ENCODE data around the gene NEDD9.
A peak's percentile ranks its signal among the peaks of the same experiment; 100 is the strongest.

NEDD9 gene

DNA sequence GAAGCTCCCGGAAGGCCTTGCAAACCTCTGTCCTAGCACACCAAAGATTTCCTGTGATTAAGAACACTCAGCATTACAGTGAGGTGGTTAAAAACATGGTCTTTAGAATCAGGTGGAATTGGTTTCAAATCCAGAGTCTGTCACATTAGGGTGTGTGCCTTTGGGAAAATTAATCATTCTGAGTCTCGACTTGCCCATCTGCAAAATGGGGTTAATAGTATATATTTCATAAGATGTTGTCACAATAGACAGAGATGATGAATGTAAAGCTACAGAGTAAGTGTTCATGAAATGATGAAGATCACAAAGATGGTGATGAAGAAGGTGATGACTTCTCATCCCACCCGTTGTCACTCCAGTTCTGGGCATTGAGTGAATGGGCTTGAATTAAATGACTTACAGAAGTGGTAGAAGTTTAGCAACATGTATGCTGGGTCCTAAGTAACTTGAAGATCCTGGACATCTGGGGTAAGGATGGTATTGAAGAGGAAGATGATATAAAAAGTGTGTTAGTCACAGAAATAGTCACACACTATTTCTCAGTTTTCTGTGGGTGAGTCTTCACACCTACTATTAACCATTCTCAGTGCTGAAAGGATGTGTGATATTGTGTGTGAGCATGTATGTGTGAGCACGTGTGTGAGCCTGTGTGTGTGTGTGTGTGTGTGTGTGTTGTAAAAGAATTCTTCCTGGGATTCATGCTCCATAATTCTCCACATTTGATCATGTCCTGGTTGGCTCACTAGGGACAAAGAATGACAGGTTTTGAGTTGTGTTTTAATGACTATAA lies 28.0 kb upstream of the NEDD9 start:
- no peak for DNase-seq

DNA sequence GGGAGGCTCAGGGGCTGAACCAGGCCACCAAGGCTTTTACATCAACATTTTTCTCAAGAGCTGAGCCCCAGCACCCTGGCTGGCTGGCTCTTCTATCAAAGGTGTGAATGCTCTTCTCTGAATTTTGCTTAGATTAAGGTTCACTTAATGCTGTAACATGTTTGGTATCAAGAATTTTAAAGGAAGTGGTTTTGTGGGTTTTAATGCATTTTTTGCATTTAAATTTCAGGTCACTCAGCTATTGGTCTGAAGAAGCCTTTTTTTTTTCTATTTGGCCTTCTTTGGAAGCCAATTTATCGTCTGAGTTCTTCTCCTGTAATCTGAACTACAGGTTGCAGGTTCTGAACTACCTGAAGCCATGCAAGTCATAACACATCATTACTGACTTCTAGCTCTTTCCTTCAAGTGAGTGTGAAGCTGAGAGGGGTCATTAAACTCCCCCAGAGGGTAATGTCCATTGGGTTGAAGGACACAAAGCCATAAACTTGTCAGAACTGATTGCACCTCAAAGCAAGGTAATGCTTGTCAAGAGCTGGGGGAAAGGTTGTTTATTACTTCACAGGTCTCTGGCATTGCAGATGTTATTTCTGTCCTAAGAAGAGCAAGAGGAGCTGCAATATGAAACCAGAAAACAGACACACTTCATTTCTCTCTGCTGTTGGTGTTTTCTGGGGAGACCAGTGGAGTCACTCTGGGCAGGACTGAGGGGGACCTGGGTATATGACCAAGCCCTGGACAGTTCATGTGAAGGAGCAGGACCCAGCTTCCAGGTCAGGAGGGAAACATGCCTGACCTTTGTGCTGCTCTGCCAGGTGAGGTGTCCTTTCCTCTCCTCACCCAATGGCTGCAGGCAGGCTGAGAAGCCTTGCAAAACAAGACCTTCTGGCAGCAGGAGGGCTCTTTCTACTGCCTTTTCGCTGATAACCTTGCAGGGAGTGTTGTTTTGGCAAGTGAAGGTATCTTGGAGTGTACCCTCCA lies 26.1 kb upstream of the NEDD9 start:
- DNase-seq, result no peak

DNA sequence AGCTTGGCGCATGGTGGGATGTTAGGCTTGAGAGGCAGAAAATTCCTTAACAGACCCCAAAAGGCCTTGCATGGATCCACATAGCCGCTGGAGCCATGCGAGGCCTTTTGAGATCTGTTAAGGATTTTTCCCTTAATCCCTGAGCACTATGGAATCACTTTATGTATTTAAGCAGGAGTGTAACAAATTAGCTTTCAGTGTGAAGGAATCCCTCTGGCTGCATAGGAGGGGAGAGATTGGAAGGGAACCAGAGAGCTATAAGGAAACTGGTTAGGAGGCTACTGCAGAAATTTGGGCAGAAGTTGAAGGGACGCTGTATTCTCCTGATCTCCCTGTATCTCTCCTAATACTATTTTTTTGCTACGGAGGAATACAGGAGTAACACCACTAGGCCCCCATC lies 23.1 kb upstream of the NEDD9 start:
- DNase-seq, result no peak

DNA sequence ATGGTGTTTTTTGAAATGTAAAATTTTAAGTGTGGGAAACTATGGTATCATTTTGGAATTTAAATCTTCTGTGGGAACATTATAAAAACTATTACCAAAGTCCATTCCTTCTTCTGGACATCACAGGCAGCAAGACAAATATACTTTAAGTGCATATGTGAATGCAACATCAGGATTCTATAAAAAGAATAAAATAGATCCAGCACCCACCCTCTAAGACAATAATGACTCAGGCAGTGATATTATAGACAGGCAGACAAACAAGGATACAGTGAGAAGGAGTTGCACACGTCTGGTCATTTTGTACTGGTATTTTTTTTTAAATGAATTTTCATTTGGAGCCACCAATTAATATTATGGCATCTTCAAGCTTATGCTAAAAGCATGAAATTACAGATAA lies 21.1 kb upstream of the NEDD9 start:
- peak; percentile 29 for DNase-seq

DNA sequence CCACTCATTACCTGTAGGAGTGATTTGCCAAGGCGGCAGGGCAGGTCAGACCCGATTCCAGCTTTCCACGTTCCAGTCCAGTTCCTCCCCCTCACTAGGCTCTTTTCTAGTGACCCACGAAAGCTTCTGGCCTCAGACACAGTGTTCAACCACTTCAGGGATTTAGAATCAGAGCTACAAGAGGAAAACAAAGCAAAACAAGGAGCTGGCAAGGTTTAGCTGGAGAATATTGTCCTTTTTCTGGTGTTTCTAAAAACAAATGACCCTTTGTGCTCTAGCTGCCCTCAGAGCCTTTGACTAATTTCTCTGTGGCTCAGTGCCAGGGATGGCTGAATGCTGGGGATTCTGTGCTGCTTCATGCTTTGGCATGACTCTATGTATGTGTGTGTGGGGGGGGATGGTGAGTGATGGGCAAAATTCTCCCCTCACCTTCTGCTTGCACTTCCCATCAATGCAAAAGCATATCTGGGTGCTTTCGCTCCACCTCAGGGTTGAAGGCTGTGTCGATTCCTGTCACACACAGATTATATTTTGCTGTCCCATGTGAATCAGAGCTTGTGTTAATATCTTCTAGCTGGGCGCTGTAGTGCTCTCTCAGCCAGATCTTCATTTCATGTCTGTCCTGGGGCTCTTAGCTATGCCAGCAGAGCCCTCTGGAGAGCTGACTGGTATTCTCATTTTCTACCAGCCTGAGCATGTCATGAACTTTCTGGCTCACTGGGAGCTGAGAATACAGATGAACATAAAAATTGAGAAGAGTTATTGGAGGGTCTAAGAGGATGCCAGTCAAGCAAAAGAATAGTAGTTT lies 19.3 kb upstream of the NEDD9 start:
- no peak for DNase-seq

DNA sequence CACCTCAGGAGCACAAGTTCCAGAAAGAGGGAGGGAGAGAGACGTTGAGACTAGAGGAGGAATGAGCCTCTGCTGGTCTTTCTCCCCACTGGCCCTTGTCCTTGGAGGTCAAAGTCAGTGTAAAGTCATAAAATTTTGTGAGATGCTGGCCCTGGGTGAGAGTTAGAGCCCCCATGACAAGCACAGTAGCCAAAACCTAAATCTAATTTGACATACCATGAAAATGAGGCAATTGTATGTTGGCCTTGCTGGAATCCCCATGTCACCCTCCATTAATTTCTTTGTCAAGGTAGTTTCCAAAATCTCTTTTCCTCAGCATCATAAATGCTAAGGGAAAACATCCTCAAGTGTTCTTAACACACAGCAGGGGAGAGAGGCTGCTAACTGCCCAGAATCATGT lies 17.6 kb upstream of the NEDD9 start:
- DNase-seq, result no peak

DNA sequence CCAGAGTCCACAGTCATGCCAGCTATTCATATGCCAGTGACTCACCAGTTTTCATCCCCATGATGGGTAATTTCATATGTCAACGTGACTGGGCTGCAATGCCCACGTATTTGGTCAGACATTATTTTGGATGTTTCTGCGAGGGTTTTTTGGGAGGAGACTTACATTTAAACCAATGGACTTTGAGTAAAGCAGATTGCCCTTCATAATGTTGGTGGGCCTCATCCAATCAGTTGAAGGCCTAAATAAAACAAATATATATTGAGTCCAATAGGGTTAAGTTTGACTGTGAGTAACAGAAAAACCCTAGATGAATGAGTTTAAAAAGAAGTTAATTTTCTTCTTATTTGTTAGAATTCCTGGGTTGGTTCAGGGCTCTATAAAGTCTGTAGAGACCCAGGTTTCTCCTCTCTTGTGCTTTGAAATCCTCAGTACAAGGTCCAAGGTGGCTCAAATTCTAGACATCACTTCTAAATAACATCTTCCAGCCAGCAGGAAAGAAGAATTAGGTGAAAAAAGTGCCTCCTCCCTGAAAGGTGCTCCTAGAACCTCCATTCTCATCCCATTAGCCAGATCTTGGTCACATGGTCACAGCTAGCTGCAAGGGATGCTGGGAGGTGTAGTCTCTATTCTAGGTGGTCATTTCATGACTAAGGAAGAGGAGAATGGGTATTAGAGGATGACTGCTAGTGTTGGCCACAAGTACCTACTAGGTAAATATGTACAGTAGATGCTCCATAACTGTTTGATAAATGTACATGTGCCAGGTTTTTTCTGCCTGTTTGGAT lies 16.7 kb upstream of the NEDD9 start:
- DNase-seq, result peak; percentile 76

DNA sequence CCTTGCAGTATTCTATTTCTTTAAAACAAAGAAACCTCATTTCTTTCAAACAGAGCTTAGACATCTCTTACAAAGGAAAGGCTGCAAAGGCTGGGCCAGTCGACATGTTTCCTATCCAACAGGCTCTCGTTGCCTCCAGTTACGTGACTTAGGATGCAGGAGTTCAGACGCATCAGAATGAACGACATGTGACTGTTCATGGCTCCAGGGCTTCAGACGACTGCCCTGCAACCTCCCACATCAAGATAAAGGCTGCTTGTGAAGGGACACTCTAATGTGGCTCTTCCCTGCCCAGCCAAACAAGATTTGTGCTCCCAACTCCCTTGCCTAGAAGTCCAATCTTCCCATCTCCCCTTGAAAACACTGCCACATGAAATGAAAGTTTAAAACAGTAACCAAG lies 14.3 kb upstream of the NEDD9 start:
- DNase-seq, result no peak

DNA sequence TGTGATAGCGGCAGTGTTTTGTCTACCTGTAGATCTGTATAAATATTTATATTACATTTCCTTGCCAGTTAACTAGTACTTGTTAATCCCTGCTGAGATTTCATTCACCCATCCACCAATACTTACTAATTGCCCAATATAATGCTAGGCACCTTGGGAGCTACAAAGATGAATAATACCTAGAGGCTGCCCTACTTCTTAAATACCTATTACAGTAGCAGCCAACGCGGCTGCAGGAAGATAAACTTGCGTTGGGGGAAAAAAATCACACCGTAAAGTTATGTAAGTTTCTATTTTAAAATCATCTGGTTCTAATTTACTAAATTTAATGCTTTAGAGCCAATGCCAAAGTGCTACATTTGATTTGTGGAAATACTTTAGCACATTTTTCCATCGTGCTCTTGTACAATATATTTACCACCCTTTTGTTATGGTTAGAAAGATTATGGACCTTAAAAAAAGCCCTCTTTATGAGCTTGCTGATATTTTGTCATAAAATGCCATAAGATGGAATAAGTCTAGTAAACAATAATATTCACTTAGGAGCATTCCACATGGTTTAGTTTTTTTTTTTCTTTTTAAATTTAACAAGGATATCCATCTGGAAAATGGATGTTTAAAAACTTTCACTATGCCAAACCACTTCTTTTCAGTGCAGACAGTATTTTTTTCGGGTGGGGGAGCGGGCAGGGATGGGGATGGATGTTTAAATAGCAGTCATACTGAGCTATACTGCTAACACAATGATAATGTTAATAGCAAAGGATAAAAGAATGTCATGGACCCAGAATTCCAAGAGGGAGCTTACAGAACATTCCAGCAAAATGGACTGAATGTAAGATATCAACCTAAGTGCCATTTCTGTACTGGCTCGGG lies 13.2 kb upstream of the NEDD9 start:
- no peak for DNase-seq

DNA sequence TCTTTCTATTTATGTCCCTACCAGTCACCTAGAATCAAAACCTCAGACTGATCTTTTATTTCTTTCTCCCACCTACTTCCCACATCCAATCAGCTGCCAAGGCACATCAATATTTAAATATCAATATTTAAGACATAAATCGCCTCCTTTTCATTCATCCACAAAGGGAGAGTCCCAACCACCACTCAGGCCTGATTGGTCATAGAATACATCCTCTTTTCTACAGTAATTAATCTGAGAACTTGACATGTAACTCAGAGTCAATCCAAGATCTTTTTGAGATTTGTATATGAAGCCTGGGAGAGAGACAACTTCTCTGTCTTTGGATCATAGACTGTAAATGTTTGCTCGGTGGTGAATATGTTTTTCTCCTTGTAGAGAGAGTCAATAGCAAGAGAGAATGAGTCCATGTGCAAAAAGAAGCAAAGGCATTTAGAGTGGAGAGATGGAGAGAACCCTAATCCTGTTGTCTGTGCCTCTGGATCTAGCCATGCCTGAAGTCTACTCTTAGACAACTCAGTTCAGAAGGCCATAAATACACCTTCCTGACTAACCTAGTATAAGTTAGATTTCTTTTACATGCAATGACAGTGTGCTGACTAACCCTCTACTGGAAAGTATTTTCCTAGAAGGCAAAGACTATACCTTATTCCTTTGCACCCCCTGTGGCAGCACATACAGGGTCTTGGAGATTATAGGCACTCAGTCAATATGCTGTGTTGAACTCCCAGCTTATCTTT lies 12.1 kb upstream of the NEDD9 start:
- no peak for DNase-seq

DNA sequence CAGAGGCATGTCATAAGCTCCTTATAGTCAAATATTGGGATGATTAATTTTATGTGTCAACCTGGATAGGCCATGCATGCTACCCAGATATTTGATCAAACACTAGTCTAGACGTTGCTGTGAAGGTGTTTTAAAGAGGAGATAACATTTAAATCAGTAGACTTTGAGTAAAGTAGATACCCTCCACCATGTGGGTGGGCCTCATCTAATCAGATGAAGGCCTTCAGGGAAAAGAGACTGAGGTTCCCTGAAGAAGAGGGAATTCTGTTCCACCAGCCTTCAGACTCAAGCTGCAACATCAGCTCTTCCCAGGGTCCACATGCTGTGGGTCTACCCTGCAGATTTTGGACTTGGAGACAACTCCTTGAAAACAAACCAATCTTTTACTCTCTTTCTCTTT lies 11.4 kb upstream of the NEDD9 start:
- DNase-seq, result no peak

DNA sequence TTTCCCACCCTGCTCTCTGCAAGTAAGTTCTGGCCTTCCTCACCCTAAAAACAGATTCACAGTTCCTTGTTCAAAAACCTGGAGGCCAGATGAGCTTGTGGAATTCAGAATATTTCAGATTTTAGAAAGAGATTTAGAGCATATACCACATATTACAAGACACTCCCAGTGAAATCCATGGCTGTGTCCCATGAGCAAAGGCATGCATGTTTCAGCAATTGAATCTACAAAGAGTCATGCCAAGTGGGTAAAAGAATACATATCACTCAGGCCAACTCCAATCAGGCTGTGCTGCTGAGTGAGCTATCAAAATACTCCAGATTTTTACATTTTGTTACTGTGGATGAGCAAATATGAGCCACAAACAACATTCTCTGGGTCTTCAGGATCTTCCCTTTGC lies 10.2 kb upstream of the NEDD9 start:
- no peak for DNase-seq

DNA sequence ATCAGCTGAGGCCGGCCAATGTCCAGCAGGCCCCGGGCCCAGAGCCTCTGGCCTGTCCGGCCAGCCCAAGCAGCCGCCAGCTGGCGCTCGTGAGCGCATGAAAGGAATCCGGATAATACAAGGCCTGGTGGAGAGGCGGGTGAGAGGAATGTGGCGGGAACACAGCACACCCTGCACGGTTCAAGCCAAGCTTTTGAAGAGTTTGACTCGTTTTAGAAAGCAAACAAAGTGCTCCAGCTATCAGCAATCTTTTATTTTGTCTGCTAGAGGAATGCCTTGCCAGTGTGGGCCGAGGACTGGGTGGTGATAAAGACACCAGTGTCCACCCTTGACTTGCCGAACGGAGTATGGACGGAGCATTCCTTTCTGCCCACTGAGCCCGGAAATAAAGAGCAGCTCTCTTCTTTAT lies 9.3 kb upstream of the NEDD9 start:
- DNase-seq, result peak; percentile 42

DNA sequence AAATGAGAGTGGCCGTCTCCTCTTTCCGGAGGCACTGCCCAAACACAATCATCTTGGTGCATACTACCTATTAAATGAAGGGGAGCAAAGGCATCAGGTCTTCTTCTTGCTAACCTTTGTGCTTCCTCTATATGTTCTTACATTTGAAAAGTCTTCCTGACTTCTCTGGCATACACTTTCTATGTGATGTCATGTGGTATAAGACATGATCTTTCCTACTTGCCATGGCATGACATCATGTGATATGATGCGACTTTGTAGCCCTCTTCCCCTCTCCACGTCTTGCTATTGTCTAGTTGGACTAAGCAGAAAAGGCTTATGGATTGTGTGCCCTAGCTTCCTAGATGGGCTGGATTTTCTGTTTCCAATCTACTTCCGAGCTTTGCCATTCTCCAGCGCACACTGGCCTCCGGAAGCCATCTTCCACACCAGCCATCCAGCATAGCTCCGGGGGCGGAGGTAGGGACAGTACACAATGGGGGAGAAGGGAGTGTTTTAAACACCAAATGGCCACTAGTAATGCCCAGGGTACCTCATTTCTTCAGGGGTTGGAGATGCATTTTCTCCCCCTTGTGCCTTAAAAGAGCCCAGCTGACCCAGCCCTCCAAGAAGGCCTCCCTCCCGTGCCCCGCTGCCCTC lies 8.8 kb upstream of the NEDD9 start:
- no peak for DNase-seq

DNA sequence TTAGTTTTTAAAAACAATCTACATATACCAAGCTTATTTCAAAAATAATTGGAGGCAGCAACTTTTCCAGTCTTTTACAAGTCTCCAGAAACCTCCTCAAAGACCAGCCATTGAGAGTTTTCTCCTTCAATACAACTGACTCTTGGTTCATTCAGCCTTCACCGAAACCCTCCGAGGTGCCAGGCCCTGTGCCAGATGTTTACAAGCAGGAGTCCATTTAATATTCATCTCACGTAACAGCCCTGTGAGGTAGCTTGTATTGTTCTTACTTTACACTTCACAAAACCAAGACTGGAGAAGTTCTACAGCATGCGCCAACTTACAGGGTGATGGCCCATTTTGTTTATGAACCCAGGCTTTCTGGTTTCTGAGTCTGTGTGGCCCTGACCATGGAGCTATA lies 5.5 kb upstream of the NEDD9 start:
- DNase-seq, result no peak

DNA sequence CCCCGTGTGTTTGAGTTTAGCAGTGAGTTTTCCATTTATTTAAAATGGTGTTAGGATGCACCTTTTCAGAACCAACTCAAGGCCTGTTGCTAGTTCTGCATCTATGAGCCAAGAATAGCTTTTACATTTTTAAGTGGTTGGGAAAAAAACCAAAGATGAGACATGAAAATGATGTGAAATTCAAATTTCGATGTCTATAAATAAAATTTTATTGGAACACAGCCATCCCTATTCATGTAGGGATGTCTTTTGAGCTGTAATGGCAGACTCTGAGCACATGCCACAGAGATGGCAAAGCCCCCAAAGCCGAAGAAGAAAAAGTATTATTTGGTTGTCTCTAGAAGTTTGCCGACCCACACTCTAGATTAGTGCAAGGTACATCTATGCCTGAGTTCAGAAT lies 5.0 kb upstream of the NEDD9 start:
- DNase-seq, result no peak

DNA sequence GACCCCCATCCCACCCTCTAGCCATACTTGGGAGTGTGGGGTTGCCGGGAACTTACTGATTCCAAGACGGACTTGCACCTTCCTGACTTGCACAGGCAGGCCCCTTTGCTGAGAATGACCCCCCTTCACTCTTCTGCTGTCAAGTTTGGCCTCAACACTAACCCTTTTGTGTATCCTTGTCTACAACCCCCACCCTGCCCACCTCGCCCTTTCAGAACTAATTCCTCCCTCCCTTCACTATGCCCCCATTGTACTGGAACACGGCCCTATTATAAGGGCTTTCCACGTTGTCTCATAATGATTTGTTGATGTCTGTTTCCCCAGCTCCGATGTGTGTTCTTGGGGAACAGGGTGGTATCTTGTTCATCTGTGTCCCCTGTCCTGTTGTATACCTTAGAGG lies 4.4 kb upstream of the NEDD9 start:
- DNase-seq, result no peak

DNA sequence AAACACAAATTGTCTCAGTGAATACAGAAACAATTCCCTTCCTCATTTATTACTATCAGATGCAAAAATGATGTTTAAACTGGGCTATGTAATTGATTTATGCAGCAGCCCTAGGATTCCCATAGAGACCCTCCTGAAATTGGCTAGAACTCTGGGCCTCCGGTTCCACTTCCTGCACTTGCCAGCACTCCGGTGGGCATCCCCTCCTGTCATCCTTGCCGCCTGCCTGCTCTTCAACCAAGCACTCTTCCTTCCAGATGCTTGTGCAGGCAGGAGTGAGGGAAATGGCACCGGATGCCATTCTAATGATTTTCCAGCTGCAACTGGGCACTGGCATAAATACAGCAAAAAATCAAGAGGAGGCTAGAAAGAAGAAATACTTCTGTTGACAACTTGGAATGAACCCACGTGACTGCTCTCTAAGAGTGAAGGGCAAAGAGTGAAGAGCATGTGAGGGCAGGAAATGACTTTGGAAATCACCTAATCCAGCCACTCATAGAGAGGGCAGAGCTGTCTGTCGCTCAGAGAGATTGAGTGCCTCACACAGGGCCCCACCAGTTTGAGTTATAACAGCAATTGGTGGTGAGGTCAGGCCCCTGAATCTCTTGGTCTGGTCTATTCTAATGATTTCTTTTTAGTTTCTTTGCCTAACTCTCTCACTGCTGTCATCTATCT lies 3.7 kb upstream of the NEDD9 start:
- peak; percentile 67 for DNase-seq

DNA sequence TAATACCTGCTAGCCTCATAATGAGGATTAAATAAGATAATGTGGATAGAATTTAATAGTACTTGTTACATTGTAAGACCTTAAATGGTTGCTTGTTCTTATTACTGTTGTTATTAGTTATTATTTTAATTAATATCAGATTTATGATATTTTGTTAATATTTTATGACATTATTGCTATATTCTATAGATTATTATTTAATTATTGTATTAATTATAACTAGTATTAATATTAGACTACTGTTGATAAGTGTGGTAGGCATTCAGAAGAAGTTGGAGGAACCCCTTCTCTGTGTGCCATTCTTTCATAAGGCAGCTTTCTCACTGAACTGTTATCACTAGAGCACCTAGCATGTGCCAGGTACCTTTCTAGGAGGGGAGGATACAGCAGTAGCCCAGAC lies 2.6 kb upstream of the NEDD9 start:
- DNase-seq, result no peak

All from DMS53 (cell line).